Measurements from ENCODE around the gene VPS26C. TPM values are rescaled to one million over a fixed set of nuclear protein-coding genes. Genes with fewer than 3 reads are reported as not detected.

Gene VPS26C
- polyA plus RNA-seq, 6 donors from 2014 or later: 46.1 to 64.6 (median 61.0) TPM

- no peaks in the 10 kb centered on the region for H3K36me3 Mint-ChIP-seq
- peak; percentile 81 to 84 for ATAC-seq (ENCODE audit: low read depth in 2 of 2)
- no peaks in the 10 kb centered on the region for H3K9me3 Mint-ChIP-seq
- DNase-seq: peak; percentile 57
- peak overlapping the region; percentile 28 to 95 (median 92) for H3K27ac Mint-ChIP-seq
- H3K4me3 Mint-ChIP-seq: peak overlapping the region; percentile 81 to 97 (median 90)
- no peaks in the 10 kb centered on the region for H3K27me3 Mint-ChIP-seq
- peaks cover 27 to 28% (median 27%) of the 10 kb centered on the region in 3 donors for H3K4me1 Mint-ChIP-seq
Observed at GRCh38 chr21:37257511-37257966, 9.6 kb downstream of the VPS26C start.

GRCh38 chr21:37253991-37254390, 13.1 kb downstream of the VPS26C start:
- Mint-ChIP-seq H3K4me3 (peak overlapping the region in 1 of 8 donors; percentile 33), H3K4me1 (peaks cover 25 to 43% (median 32%) of the 10 kb centered on the region in 3 donors), H3K9me3 (no peaks in the 10 kb centered on the region), H3K27ac (peak overlapping the region in 1 of 6 donors; percentile 25), H3K36me3 (no peaks in the 10 kb centered on the region), H3K27me3 (no peaks in the 10 kb centered on the region)
- ATAC-seq (ENCODE audit: low read depth in 2 of 2) (no peak), DNase-seq (no peak)

- ATAC-seq (ENCODE audit: low read depth in 2 of 2) (no peak), DNase-seq (no peak)
- H3K4me1 Mint-ChIP-seq: peaks cover 20 to 47% (median 26%) of the 10 kb centered on the region in 3 donors
- no peaks in the 10 kb centered on the region for H3K27me3 Mint-ChIP-seq
- peak overlapping the region in 1 of 6 donors; percentile 36 for H3K27ac Mint-ChIP-seq
- peaks cover 0 to 7% of the 10 kb centered on the region in 2 donors for H3K36me3 Mint-ChIP-seq
- no peaks in the 10 kb centered on the region for H3K9me3 Mint-ChIP-seq
- H3K4me3 Mint-ChIP-seq: no peak overlapping the region
Observed at GRCh38 chr21:37251294-37251634, 15.9 kb downstream of the VPS26C start.

GRCh38 chr21:37249112-37249904, 17.8 kb downstream of the VPS26C start:
- Mint-ChIP-seq H3K27ac (peak overlapping the region in 2 of 6 donors; percentile 16 to 27), H3K27me3 (no peaks in the 10 kb centered on the region), H3K4me3 (no peak overlapping the region), H3K4me1 (peaks cover 36 to 64% (median 42%) of the 10 kb centered on the region in 3 donors), H3K36me3 (peaks cover 0 to 7% of the 10 kb centered on the region in 2 donors), H3K9me3 (no peaks in the 10 kb centered on the region)
- DNase-seq: no peak
- ATAC-seq (ENCODE audit: low read depth in 2 of 2): no peak

GRCh38 chr21:37248298-37248697, 18.8 kb downstream of the VPS26C start:
- DNase-seq: no peak
- Mint-ChIP-seq H3K27me3 (no peaks in the 10 kb centered on the region), H3K27ac (peak overlapping the region in 1 of 6 donors; percentile 44), H3K9me3 (no peaks in the 10 kb centered on the region), H3K4me1 (peaks cover 42 to 67% (median 44%) of the 10 kb centered on the region in 3 donors), H3K4me3 (no peak overlapping the region), H3K36me3 (peaks cover 0 to 7% of the 10 kb centered on the region in 2 donors)
- ATAC-seq (ENCODE audit: low read depth in 2 of 2): no peak

GRCh38 chr21:37245151-37245550, 22.0 kb downstream of the VPS26C start:
- ATAC-seq (ENCODE audit: low read depth in 2 of 2) (no peak), DNase-seq (no peak)
- Mint-ChIP-seq H3K4me1 (peaks cover 34 to 64% (median 44%) of the 10 kb centered on the region in 3 donors), H3K9me3 (no peaks in the 10 kb centered on the region), H3K36me3 (peaks cover 4 to 7% of the 10 kb centered on the region in 2 donors), H3K4me3 (no peak overlapping the region), H3K27me3 (no peaks in the 10 kb centered on the region), H3K27ac (peak overlapping the region in 3 of 6 donors; percentile 3 to 90 (median 67))

GRCh38 chr21:37244501-37245095, 22.5 kb downstream of the VPS26C start:
- Mint-ChIP-seq H3K9me3 (no peaks in the 10 kb centered on the region), H3K4me3 (no peak overlapping the region), H3K27ac (peak overlapping the region in 3 of 6 donors; percentile 15 to 90 (median 49)), H3K4me1 (peaks cover 34 to 64% (median 44%) of the 10 kb centered on the region in 3 donors), H3K36me3 (peaks cover 5 to 7% of the 10 kb centered on the region in 2 donors), H3K27me3 (no peaks in the 10 kb centered on the region)
- ATAC-seq (ENCODE audit: low read depth in 2 of 2) (no peak), DNase-seq (no peak)

- ATAC-seq (ENCODE audit: low read depth in 2 of 2): no peak
- Mint-ChIP-seq H3K27ac (peak overlapping the region in 5 of 6 donors; percentile 15 to 59 (median 49)), H3K9me3 (no peaks in the 10 kb centered on the region), H3K27me3 (no peaks in the 10 kb centered on the region), H3K4me1 (peaks cover 34 to 59% (median 41%) of the 10 kb centered on the region in 3 donors), H3K36me3 (peaks cover 5 to 7% of the 10 kb centered on the region in 2 donors), H3K4me3 (no peak overlapping the region)
- DNase-seq: no peak
Observed at GRCh38 chr21:37243961-37244360, 23.2 kb downstream of the VPS26C start.

- ATAC-seq (ENCODE audit: low read depth in 2 of 2): no peak
- H3K4me1 Mint-ChIP-seq: peaks cover 31 to 42% (median 33%) of the 10 kb centered on the region in 3 donors
Observed at GRCh38 chr21:37241426-37241825, 25.7 kb downstream of the VPS26C start.

GRCh38 chr21:37240978-37241377, 26.2 kb downstream of the VPS26C start:
- DNase-seq (no peak), ATAC-seq (ENCODE audit: low read depth in 2 of 2) (no peak)
- Mint-ChIP-seq H3K27me3 (no peaks in the 10 kb centered on the region), H3K9me3 (no peaks in the 10 kb centered on the region), H3K4me3 (no peak overlapping the region), H3K36me3 (peaks cover 0 to 19% of the 10 kb centered on the region in 2 donors), H3K4me1 (peaks cover 30 to 39% (median 30%) of the 10 kb centered on the region in 3 donors), H3K27ac (peak overlapping the region in 4 of 6 donors; percentile 20 to 62 (median 51))

More at GRCh38 chr21:37241426-37241825, 25.7 kb downstream of the VPS26C start:
- peak overlapping the region in 3 of 6 donors; percentile 20 to 62 (median 52) for H3K27ac Mint-ChIP-seq
- peaks cover 0 to 19% of the 10 kb centered on the region in 2 donors for H3K36me3 Mint-ChIP-seq
- H3K9me3 Mint-ChIP-seq: no peaks in the 10 kb centered on the region
- H3K4me3 Mint-ChIP-seq: no peak overlapping the region
- no peaks in the 10 kb centered on the region for H3K27me3 Mint-ChIP-seq
- no peak for DNase-seq

GRCh38 chr21:37237764-37238163, 29.4 kb downstream of the VPS26C start:
- ATAC-seq (ENCODE audit: low read depth in 2 of 2): no peak
- peaks cover 0 to 19% of the 10 kb centered on the region in 2 donors for H3K36me3 Mint-ChIP-seq
- peaks cover 5 to 9% (median 7%) of the 10 kb centered on the region in 3 donors for H3K4me1 Mint-ChIP-seq
- no peak for DNase-seq
- H3K27ac Mint-ChIP-seq: peak overlapping the region in 3 of 6 donors; percentile 5 to 57 (median 53)
- no peaks in the 10 kb centered on the region for H3K9me3 Mint-ChIP-seq
- H3K4me3 Mint-ChIP-seq: no peak overlapping the region
- no peaks in the 10 kb centered on the region for H3K27me3 Mint-ChIP-seq

- Mint-ChIP-seq H3K9me3 (no peaks in the 10 kb centered on the region), H3K4me1 (peaks cover 5 to 9% (median 5%) of the 10 kb centered on the region in 3 donors), H3K27me3 (no peaks in the 10 kb centered on the region), H3K4me3 (no peak overlapping the region), H3K36me3 (peaks cover 0 to 19% of the 10 kb centered on the region in 2 donors), H3K27ac (peak overlapping the region in 2 of 6 donors; percentile 5 to 42)
- ATAC-seq (ENCODE audit: low read depth in 2 of 2) (no peak), DNase-seq (no peak)
Observed at GRCh38 chr21:37237346-37237745, 29.8 kb downstream of the VPS26C start.

GRCh38 chr21:37233551-37234146, 33.5 kb downstream of the VPS26C start:
- Mint-ChIP-seq H3K4me1 (peaks cover 5 to 12% (median 5%) of the 10 kb centered on the region in 3 donors), H3K27me3 (no peaks in the 10 kb centered on the region), H3K27ac (peak overlapping the region in 1 of 6 donors; percentile 33), H3K4me3 (no peak overlapping the region), H3K9me3 (no peaks in the 10 kb centered on the region), H3K36me3 (peaks cover 13 to 18% of the 10 kb centered on the region in 2 donors)
- ATAC-seq (ENCODE audit: low read depth in 2 of 2) (no peak), DNase-seq (no peak)

Data from naive B cell (primary cell).